GM19193 (cell line): ENCODE data around the gene CAV2.

ENCODE experiments used
- POLR2A ChIP-seq: IDR thresholded peaks from 4 replicates; pipeline ENCODE4 v1.6.1; 2011; ENCODE audit not compliant: insufficient read depth, insufficient read length; ENCODE audit errors: extremely low read depth

The CAV2 gene

GRCh38 chr7:116546054-116546453, 46.5 kb downstream of the CAV2 start:
- TF ChIP-seq POLR2A = no peak

- TF ChIP-seq POLR2A = no peak
Measured at GRCh38 chr7:116546916-116547315, 47.4 kb downstream of the CAV2 start.

- no peak for TF ChIP-seq POLR2A
Measured at GRCh38 chr7:116547347-116547746, 47.8 kb downstream of the CAV2 start.

GRCh38 chr7:116548506-116548905, 49.0 kb downstream of the CAV2 start:
- no peak for TF ChIP-seq POLR2A

- no peak for TF ChIP-seq POLR2A
Measured at GRCh38 chr7:116549370-116549769, 49.8 kb downstream of the CAV2 start.

GRCh38 chr7:116551692-116552091, 52.2 kb downstream of the CAV2 start:
- no peak for TF ChIP-seq POLR2A

GRCh38 chr7:116552602-116553001, 53.1 kb downstream of the CAV2 start:
- TF ChIP-seq POLR2A = no peak

- TF ChIP-seq POLR2A = no peak
Measured at GRCh38 chr7:116553168-116553964, 53.8 kb downstream of the CAV2 start.

- TF ChIP-seq POLR2A = no peak
Measured at GRCh38 chr7:116554436-116554835, 54.9 kb downstream of the CAV2 start.

GRCh38 chr7:116554911-116555310, 55.4 kb downstream of the CAV2 start:
- no peak for TF ChIP-seq POLR2A

GRCh38 chr7:116557066-116557585, 57.6 kb downstream of the CAV2 start:
- no peak for TF ChIP-seq POLR2A

- no peak for TF ChIP-seq POLR2A
Measured at GRCh38 chr7:116557901-116558300, 58.4 kb downstream of the CAV2 start.
